K562 (cell line): ENCODE results near the gene ORAI3. TPM values are rescaled to one million over a fixed set of nuclear protein-coding genes. Genes with fewer than 3 reads are reported as not detected.

Source experiments
- ATAC-seq: fragments of 200-7000 bp; cut with Tn5 transposase; 3 replicates; pipeline ENCODE4 v1.9.1; 2020; ENCODE audit warnings: moderate library complexity
- BruUV-seq: library from RNA; stranded (reverse); fragments of 400-500 nt; replicated peaks from 2 replicates; lab custom pipeline; 2021; lab: Mats Ljungman, UMichigan
- CTCF ChIA-PET: fragments of 300-600 bp; formaldehyde crosslinking; extraction: SDS; loops from one replicate; lab custom pipeline; 2021; ENCODE audit warnings: low intra/inter-chr PET ratio; lab: Yijun Ruan, JAX
- POLR2A ChIA-PET: fragments of 300-600, 350-650 bp; sonication (Branson Sonifier 250); formaldehyde crosslinking; extraction: SDS; loops from one replicate; lab custom pipeline; 2021; ENCODE audit warnings: antibody characterized with exemption, inconsistent platforms; lab: Yijun Ruan, JAX
- DNase-seq, 4 experiments: peaks; one replicate each; pipeline versions ENCODE4 v3.0.0 to v3.0.0-alpha.2; 2011 to 2018; ENCODE audit warnings: low spot score in 3 of 4, mixed read lengths in 3 of 4; ENCODE audit errors: extremely low read depth in 1 of 4
- FAIRE-seq: peaks from 2 replicates; lab custom pipeline; 2011; peaks lifted over from hg19 to GRCh38; lab: Jason Lieb, UNC
- H2AFZ ChIP-seq: 2 replicates; pipeline ENCODE4 v1.6.0; 2011; ENCODE audit warnings: low read depth, low read length, control low read depth, inconsistent platforms
- H3K27ac ChIP-seq: fragments of 200-600 bp; 3 replicates; pipeline ENCODE4 v1.8.0; 2011; ENCODE audit warnings: low read depth, mild to moderate bottlenecking, control low read depth, inconsistent platforms, low read length, moderate library complexity, mixed read lengths; ENCODE audit errors: extremely low read depth
- H3K27me3 ChIP-seq, 2 experiments: fragments of 300-600 bp in 1 of 2; 2 replicates in 1 of 2; 3 replicates in 1 of 2; pipeline versions ENCODE4 v1.6.0 to v1.8.0; 2011; ENCODE audit warnings: inconsistent platforms in 2 of 2, low read length in 2 of 2, mild to moderate bottlenecking in 1 of 2, mixed read lengths in 1 of 2, moderate library complexity in 1 of 2; ENCODE audit not compliant: control insufficient read depth in 2 of 2, insufficient read depth in 2 of 2
- H3K36me3 ChIP-seq: fragments of 300-600 bp; 3 replicates; pipeline ENCODE4 v1.8.0; 2011; ENCODE audit warnings: mild to moderate bottlenecking, low read length, inconsistent platforms; ENCODE audit not compliant: control insufficient read depth, insufficient read depth
- H3K4me1 ChIP-seq, 2 experiments: fragments of 200-600 bp in 1 of 2; replicated peaks in 1 of 2; 2 replicates in 1 of 2; 3 replicates in 1 of 2; pipeline versions ENCODE4 v1.5.1 to v1.8.0; 2011; ENCODE audit warnings: inconsistent platforms in 2 of 2, low read length in 2 of 2, mild to moderate bottlenecking in 1 of 2, mixed read lengths in 1 of 2, moderate library complexity in 1 of 2; ENCODE audit not compliant: control insufficient read depth in 2 of 2, insufficient read depth in 2 of 2
- H3K4me2 ChIP-seq: 2 replicates; pipeline ENCODE4 v1.6.1; 2011; ENCODE audit warnings: low read length, control low read depth, inconsistent platforms, mixed read lengths; ENCODE audit not compliant: insufficient read depth
- H3K4me3 ChIP-seq: fragments of 200-600 bp; sonication (generic), shearing (Covaris generic); 2 replicates; pipeline ENCODE4 v1.5.1; 2016; ENCODE audit warnings: control low read depth, inconsistent platforms
- H3K79me2 ChIP-seq: fragments of 200-600 bp; 3 replicates; pipeline ENCODE4 v1.8.0; 2011; ENCODE audit warnings: low read length, inconsistent platforms; ENCODE audit not compliant: control insufficient read depth, insufficient read depth
- H3K9ac ChIP-seq, 2 experiments: 2 replicates each; pipeline versions ENCODE4 v1.6.0 to v1.6.1; 2011; ENCODE audit warnings: low read depth in 2 of 2, low read length in 2 of 2, control low read depth in 1 of 2, inconsistent platforms in 1 of 2, mild to moderate bottlenecking in 1 of 2, mixed read lengths in 1 of 2; ENCODE audit not compliant: insufficient read depth in 1 of 2
- H3K9me1 ChIP-seq: one replicate; pipeline ENCODE4 v1.6.0; 2011; ENCODE audit warnings: inconsistent platforms, mild to moderate bottlenecking, low read length, moderate library complexity; ENCODE audit not compliant: control insufficient read depth, insufficient read depth
- H3K9me3 ChIP-seq: replicated peaks from 2 replicates; pipeline ENCODE4 v1.5.1; 2011; ENCODE audit warnings: low read depth, low read length, inconsistent platforms; ENCODE audit not compliant: control insufficient read depth, insufficient read depth
- H4K20me1 ChIP-seq: replicated peaks from 2 replicates; pipeline ENCODE4 v1.6.1; 2011; ENCODE audit warnings: low read length, inconsistent platforms, mixed read lengths; ENCODE audit not compliant: control insufficient read depth, insufficient read depth
- BCOR ChIP-seq: fragments of 450-650 bp; IDR thresholded peaks from 2 replicates; pipeline ENCODE4 v1.6.1; 2016
- CTCFL ChIP-seq: IDR thresholded peaks from 2 replicates; pipeline ENCODE4 v1.6.1; 2011; ENCODE audit warnings: borderline replicate concordance, low read depth, mild to moderate bottlenecking, moderate library complexity, low read length; ENCODE audit not compliant: insufficient read depth, poor library complexity, severe bottlenecking
- KDM1A ChIP-seq, 2 experiments: fragments of 450-650 bp; IDR thresholded peaks; 2 replicates each; pipeline ENCODE4 v1.6.1; 2016; ENCODE audit warnings: mild to moderate bottlenecking in 2 of 2
- RBM25 ChIP-seq: fragments of 200-400 bp; formaldehyde crosslinking; IDR thresholded peaks from 2 replicates; pipeline ENCODE4 v1.6.1; 2018; ENCODE audit warnings: low read length, low read depth, moderate library complexity; ENCODE audit not compliant: severe bottlenecking
- WGBS: fragments of 100-300 bp; shearing (Covaris generic); methylation state at CpG from one replicate; pipeline ENCODE4 v1.1.6; 2016; ENCODE audit warnings: low coverage, mixed read lengths; ENCODE audit not compliant: insufficient coverage; ENCODE audit errors: missing lambda C conversion rate; 5-methylcytosine and 5-hydroxymethylcytosine counted together
- in situ Hi-C: fragments of 300-500 bp; cut with MboI; formaldehyde crosslinking; loops from 4 replicates; pipeline ENCODE4 v1.15.0; 2018; ENCODE audit warnings: inconsistent platforms, mixed read lengths
- intact Hi-C: fragments of 100-400 bp; cut with micrococcal nuclease; formaldehyde crosslinking; loops from 2 replicates; pipeline ENCODE4 v1.14.2; 2022
- polyA plus RNA-seq, 8 experiments: library from polyadenylated mRNA; depleted of rRNA in 4 of 8; stranded (reverse) in 5 of 8; unstranded in 3 of 8; fragments of >200 nt; fragmentation: Nextera tagmentation in 2 of 8; fragmentation: Illumina TruSeq in 1 of 8; extraction: Ambion mirVana in 2 of 8; extraction: Trizol in 1 of 8; gene quantifications; 2 replicates each; pipeline versions ENCODE4 v1.2.1 to v1.2.3, GENCODE V29; 2011 to 2014; ENCODE audit warnings: inconsistent platforms in 1 of 8, missing spikeins in 1 of 8
- total RNA-seq, 7 experiments: library from RNA; depleted of rRNA in 6 of 7; stranded (reverse); fragments of >200 nt in 6 of 7; fragmentation: Illumina TruSeq in 2 of 7; extraction: Trizol in 2 of 7; gene quantifications; 2 replicates each; pipeline versions ENCODE4 v1.2.1 to v1.2.3, GENCODE V29; 2011 to 2021; ENCODE audit warnings: low replicate concordance in 1 of 7

The ORAI3 gene
- total and polyA plus RNA-seq, 9 of the 15 experiments (the other 6 are each of a cell fraction or from before 2014, with no cell fraction given) = 4.9 to 23.3 (median 14.1) TPM

GRCh38 chr16:30907064-30907463, 41.8 kb upstream of the ORAI3 start:
- in situ Hi-C loops (loop anchor here (10.0 kb wide), 1 partner anchor 62 kb away; no protein-coding TSS in a partner anchor), intact Hi-C loops (no loop called here)
- Histone ChIP-seq H3K27me3 (no peaks in the 10 kb centered on the region), H3K4me3 (no peak overlapping the region), H3K4me1 (peaks cover 17 to 29% of the 10 kb centered on the region in 2 experiments), H3K4me2 (no peak overlapping the region), H3K9me1 (no peaks in the 10 kb centered on the region), H4K20me1 (no peaks in the 10 kb centered on the region), H2AFZ (no peak overlapping the region), H3K79me2 (no peaks in the 10 kb centered on the region), H3K36me3 (no peaks in the 10 kb centered on the region), H3K27ac (no peak overlapping the region), H3K9ac (no peak overlapping the region; a peak in 1 of 4 replicates), H3K9me3 (no peaks in the 10 kb centered on the region)
- no peak for FAIRE-seq
- BruUV-seq = no TSS peak
- CTCF ChIA-PET = no interaction called here
- no peak for DNase-seq
- WGBS = 26% methylated on average over 4 of the region's 4 CpGs
- no peak for ATAC-seq
- TF ChIP-seq CTCFL = no peak
- peak; percentile 26 for TF ChIP-seq RBM25
- 0 out of 2 replicates have a peak, but pooled peaks have one; percentile 14 for TF ChIP-seq BCOR
- TF ChIP-seq KDM1A (IDR thresholded peaks at IDR 0.05) = peak in 1 of 2 experiments; percentile 8; a peak in 1 of 4 replicates
- POLR2A ChIA-PET = interaction anchor here (0.6 to 1.0 kb wide), 4 partner anchors 12 to 141 kb away, joined by 3 to 4 read pairs (median 3); no protein-coding TSS in a partner anchor
